OCI-LY1 (cell line): ENCODE data around the gene ADAMTS6.
"Not testable (repeated sequence)": the region's sequence is repeated elsewhere in the genome, so short reads cannot be mapped to it uniquely, and the experiment has no call there.

ENCODE experiments used
- CTCF ChIP-seq: fragments of 200-600 bp; sonication (generic), shearing (Covaris generic); IDR thresholded peaks from 2 replicates; pipeline ENCODE4 v1.5.1; 2017; ENCODE audit warnings: mild to moderate bottlenecking, antibody characterized with exemption, low read length, moderate library complexity, mixed read lengths
- EZH2 ChIP-seq: fragments of 200-600 bp; sonication (generic), shearing (Covaris generic); IDR thresholded peaks from 2 replicates; pipeline ENCODE4 v1.8.0; 2017; ENCODE audit warnings: borderline replicate concordance, mixed run types, mild to moderate bottlenecking, antibody characterized with exemption, low read length, moderate library complexity, mixed read lengths

DNA sequence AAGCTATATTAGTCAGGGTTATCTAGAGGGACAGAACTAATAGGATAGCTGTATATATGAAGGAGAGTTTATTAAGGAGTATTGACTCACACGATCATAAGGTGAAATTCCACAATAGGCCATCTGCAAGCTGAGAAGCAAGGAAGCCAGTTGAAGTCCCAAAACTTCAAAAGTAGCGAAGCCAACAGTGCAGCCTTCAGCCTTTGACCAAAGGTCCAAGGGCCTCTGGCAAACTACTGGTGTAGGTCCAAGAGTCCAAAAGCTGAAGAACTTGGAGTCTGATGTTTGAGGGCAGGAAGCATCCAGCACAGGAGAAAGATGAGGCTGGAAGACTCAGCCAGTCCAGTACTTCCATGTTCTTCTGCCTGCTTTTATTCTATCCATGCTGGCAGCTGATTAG, 5.1 kb upstream of the ADAMTS6 start:
- TF ChIP-seq EZH2, CTCF: not testable (repeated sequence)
